Smooth muscle cell (in vitro differentiated cells): ENCODE results near the gene SHROOM3. TPM values are rescaled to one million over a fixed set of nuclear protein-coding genes. Genes with fewer than 3 reads are reported as not detected.
A peak's percentile ranks its signal among the peaks of the same experiment; 100 is the strongest.

Experiments
- DNase-seq: peaks from one replicate; lab custom pipeline; 2025; ENCODE audit not compliant: unreplicated experiment; lab: John Stamatoyannopoulos, UW
- H2AFZ ChIP-seq: fragments of 200-600 bp; sonication (generic); 2 replicates; pipeline ENCODE4 v1.6.0; 2016; ENCODE audit warnings: antibody characterized with exemption, low read depth, mild to moderate bottlenecking
- H3F3A ChIP-seq: fragments of 200-600 bp; sonication (generic); 2 replicates; pipeline ENCODE4 v1.6.0; 2017; ENCODE audit warnings: antibody characterized with exemption, low read depth
- H3K27ac ChIP-seq: fragments of 200-600 bp; sonication (generic); 2 replicates; pipeline ENCODE4 v1.5.1; 2016; ENCODE audit warnings: low read depth, mild to moderate bottlenecking
- H3K27me3 ChIP-seq: fragments of 200-600 bp; sonication (generic); 2 replicates; pipeline ENCODE4 v1.6.1; 2016; ENCODE audit warnings: low read depth, mild to moderate bottlenecking
- H3K36me3 ChIP-seq: fragments of 200-600 bp; sonication (generic); 2 replicates; pipeline ENCODE4 v1.5.1; 2016; ENCODE audit warnings: low read depth
- H3K4me1 ChIP-seq: fragments of 200-600 bp; sonication (generic); 2 replicates; pipeline ENCODE4 v1.5.1; 2016; ENCODE audit warnings: low read depth
- H3K4me2 ChIP-seq: fragments of 200-600 bp; sonication (generic); 2 replicates; pipeline ENCODE4 v1.6.0; 2016; ENCODE audit warnings: mild to moderate bottlenecking
- H3K4me3 ChIP-seq: fragments of 200-600 bp; sonication (generic); 2 replicates; pipeline ENCODE4 v1.5.1; 2016; ENCODE audit warnings: mild to moderate bottlenecking
- H3K79me2 ChIP-seq: fragments of 200-600 bp; sonication (generic); 2 replicates; pipeline ENCODE4 v1.6.0; 2016; ENCODE audit warnings: low read depth, mild to moderate bottlenecking
- H3K9ac ChIP-seq: fragments of 200-600 bp; sonication (generic); 2 replicates; pipeline ENCODE4 v1.6.0; 2016; ENCODE audit warnings: low read depth
- H3K9me3 ChIP-seq: fragments of 200-600 bp; sonication (generic); replicated peaks from 2 replicates; pipeline ENCODE4 v1.5.1; 2016; ENCODE audit warnings: low read depth
- H4K20me1 ChIP-seq: fragments of 200-600 bp; sonication (generic); 2 replicates; pipeline ENCODE4 v1.6.0; 2016; ENCODE audit warnings: low read depth
- CTCF ChIP-seq: fragments of 200-600 bp; sonication (generic); IDR thresholded peaks from 2 replicates; pipeline ENCODE4 v1.5.1; 2017; ENCODE audit warnings: borderline replicate concordance, mild to moderate bottlenecking, antibody characterized with exemption; ENCODE audit not compliant: insufficient read depth, poor library complexity, severe bottlenecking
- WGBS: methylation state at CpG from one replicate; pipeline ENCODE4 v1.1.7; 2016; ENCODE audit warnings: low lambda C conversion rate; 5-methylcytosine and 5-hydroxymethylcytosine counted together
- polyA plus RNA-seq: library from polyadenylated mRNA; unstranded; fragments of >200 nt; fragmentation: Nextera tagmentation; extraction: Ambion mirVana; gene quantifications from 2 replicates; pipeline ENCODE4 v1.2.1, GENCODE V29; 2016
- total RNA-seq: library from RNA; depleted of rRNA; stranded (reverse); fragments of >200 nt; gene quantifications from 2 replicates; pipeline ENCODE4 v1.2.3, GENCODE V29; 2014

Gene SHROOM3
- total and polyA plus RNA-seq, 2 experiments from 2014 or later: 10.0 to 31.9 TPM

DNA sequence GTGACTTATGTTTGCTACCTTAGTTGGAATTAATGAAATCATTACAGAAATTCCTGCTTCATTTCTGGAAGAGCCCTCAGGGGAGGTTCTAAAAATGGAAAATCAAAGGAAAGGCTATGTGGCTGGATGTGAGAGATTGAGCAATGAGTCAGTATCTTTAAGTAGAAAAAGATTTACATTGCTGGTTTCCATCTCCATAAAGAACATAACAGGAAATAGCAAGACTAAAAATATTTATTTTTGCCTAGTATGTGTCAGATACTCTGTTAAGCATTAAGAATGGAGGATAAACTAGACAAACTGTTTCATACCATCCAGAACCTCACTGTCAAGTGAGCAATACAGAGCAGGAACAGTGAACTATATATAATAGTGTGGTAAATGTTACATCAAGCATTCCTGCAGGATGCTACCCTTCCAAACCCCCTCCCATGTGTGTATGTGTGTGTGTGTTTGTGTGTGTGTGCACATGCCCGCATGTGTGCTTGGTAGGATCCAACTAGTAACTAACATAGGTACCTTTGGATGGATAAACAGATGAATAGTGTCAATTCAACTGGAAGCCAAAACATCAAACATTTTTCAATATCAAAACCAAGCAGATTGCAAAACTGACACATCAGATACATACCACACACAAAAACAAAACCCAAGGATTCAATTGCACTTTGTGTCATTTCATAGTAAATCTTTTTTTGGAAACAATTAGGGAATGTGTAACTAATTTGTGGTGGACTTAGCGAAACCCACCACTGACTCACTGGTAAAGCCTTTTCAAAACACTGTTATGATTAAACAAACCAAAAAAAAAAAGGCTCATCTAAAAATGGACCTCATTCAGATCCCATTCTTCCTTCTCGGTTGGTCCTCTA, 223.4 kb downstream of the SHROOM3 start:
- 27% methylated on average over 3 of the region's 3 CpGs for WGBS
- peak overlapping the region; percentile 50 for H3K4me2 ChIP-seq
- peak overlapping the region; percentile 12 for H3K9ac ChIP-seq
- no peak overlapping the region for H3K4me3 ChIP-seq
- no peaks in the 10 kb centered on the region for H3K27me3 ChIP-seq
- H4K20me1 ChIP-seq: no peaks in the 10 kb centered on the region
- peaks cover 15% of the 10 kb centered on the region for H3K4me1 ChIP-seq
- no peaks in the 10 kb centered on the region for H3K79me2 ChIP-seq
- H3K9me3 ChIP-seq: no peaks in the 10 kb centered on the region
- no peak for TF ChIP-seq CTCF
- H3K36me3 ChIP-seq: no peaks in the 10 kb centered on the region
- H3K27ac ChIP-seq: peak overlapping the region; percentile 79
- no peaks in the 10 kb centered on the region for H3F3A ChIP-seq
- H2AFZ ChIP-seq: no peak overlapping the region
- no peak for DNase-seq

DNA sequence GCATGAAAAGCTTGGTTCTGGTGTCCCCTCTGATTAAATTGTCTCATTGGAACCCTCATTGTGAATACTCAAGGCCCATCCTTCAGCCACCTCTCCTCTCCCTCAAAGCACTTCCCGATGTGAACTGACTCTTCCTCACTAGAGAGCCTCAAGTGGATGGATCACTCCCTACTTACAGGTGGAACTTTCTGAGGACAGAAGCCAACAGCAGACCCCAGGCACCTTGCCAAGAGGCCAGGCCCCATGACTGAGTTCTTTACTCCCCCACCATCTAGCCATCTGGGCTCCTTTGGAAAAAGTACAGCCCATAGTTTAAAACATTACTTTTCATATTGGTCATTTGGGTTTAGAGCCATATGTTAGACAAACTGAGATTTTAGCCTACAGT, 224.1 kb downstream of the SHROOM3 start:
- H3K79me2 ChIP-seq: no peaks in the 10 kb centered on the region
- no peak overlapping the region for H3K4me2 ChIP-seq
- peaks cover 15% of the 10 kb centered on the region for H3K4me1 ChIP-seq
- 68% methylated on average over 1 of the region's 1 CpG for WGBS
- H3K4me3 ChIP-seq: no peak overlapping the region
- peak overlapping the region; percentile 79 for H3K27ac ChIP-seq
- no peaks in the 10 kb centered on the region for H3K9me3 ChIP-seq
- no peak for TF ChIP-seq CTCF
- H3F3A ChIP-seq: no peaks in the 10 kb centered on the region
- H3K27me3 ChIP-seq: no peaks in the 10 kb centered on the region
- no peaks in the 10 kb centered on the region for H3K36me3 ChIP-seq
- H4K20me1 ChIP-seq: no peaks in the 10 kb centered on the region
- H2AFZ ChIP-seq: no peak overlapping the region
- DNase-seq: no peak
- no peak overlapping the region for H3K9ac ChIP-seq

GRCh38 chr4:76663824-76664223, 228.8 kb downstream of the SHROOM3 start:
- H3K27me3 ChIP-seq: no peaks in the 10 kb centered on the region
- no peaks in the 10 kb centered on the region for H3F3A ChIP-seq
- H3K4me1 ChIP-seq: no peaks in the 10 kb centered on the region
- TF ChIP-seq CTCF: no peak
- H3K4me3 ChIP-seq: no peak overlapping the region
- no peaks in the 10 kb centered on the region for H3K36me3 ChIP-seq
- no peak overlapping the region for H2AFZ ChIP-seq
- H3K4me2 ChIP-seq: no peak overlapping the region
- no peak for DNase-seq
- no peak overlapping the region for H3K9ac ChIP-seq
- no peaks in the 10 kb centered on the region for H3K79me2 ChIP-seq
- no peak overlapping the region for H3K27ac ChIP-seq
- WGBS: 97% methylated on average over 1 of the region's 1 CpG
- no peaks in the 10 kb centered on the region for H4K20me1 ChIP-seq
- H3K9me3 ChIP-seq: no peaks in the 10 kb centered on the region

DNA sequence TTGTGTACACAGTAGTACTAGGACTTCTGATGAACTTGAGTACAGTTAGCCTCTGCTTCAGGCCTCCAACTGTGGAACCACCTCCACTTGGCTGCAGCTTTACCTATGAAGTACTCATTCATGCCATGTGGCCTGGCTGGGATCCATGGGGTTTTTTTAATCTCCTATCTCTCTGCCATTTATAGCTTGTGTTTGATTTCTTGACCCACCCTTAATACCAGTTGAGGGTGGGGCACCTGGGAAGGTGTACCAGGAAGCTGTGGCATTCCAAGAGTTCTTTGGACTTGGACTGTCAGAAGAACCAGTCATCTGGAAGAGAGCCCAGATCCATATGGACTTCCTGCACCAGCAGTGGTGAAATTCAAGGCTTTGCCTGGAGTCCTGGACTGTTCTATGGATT, 230.1 kb downstream of the SHROOM3 start:
- no peaks in the 10 kb centered on the region for H3K27me3 ChIP-seq
- H3K79me2 ChIP-seq: no peaks in the 10 kb centered on the region
- H3K9ac ChIP-seq: no peak overlapping the region
- no peaks in the 10 kb centered on the region for H3F3A ChIP-seq
- no peaks in the 10 kb centered on the region for H3K4me1 ChIP-seq
- H3K4me2 ChIP-seq: no peak overlapping the region
- H4K20me1 ChIP-seq: no peaks in the 10 kb centered on the region
- H3K4me3 ChIP-seq: no peak overlapping the region
- H3K36me3 ChIP-seq: no peaks in the 10 kb centered on the region
- TF ChIP-seq CTCF: no peak
- H2AFZ ChIP-seq: no peak overlapping the region
- DNase-seq: no peak
- H3K9me3 ChIP-seq: no peaks in the 10 kb centered on the region
- H3K27ac ChIP-seq: no peak overlapping the region
